Measurements from ENCODE around the gene MLEC. TPM values are rescaled to one million over a fixed set of nuclear protein-coding genes. Genes with fewer than 3 reads are reported as not detected.

MLEC gene
- polyA plus RNA-seq, 4 donors: 119 to 199 (median 153) TPM

GRCh38 chr12:120690978-120691377 is 4.0 kb downstream of the MLEC start:
- DNase-seq (ENCODE audit: low read depth in 4 of 4, low spot score in 3 of 4): no peak

DNA sequence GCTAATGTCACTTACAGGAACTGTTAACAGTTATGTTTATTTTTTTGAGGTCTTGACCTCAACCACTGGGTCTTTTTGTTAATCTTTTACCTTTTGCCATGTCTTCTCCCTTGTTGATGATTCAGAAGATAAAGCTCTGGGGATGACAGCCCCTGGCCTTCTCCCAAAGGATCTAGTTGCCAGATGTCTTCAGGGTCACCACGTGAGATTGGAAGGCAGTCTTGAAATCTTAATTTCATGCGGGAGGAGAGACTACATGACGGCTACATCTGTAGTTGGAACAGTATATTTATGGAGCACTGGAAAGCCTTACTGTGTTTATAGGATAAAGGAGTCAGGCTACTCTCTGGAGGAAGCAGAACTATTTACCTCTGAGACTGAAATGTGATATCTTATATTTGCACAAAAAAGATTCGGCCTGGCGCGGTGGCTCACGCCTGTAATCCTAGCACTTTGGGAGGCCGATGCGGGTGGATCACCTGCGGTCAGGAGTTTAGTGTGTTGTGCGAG is 5.6 kb downstream of the MLEC start:
- no peak for DNase-seq (ENCODE audit: low read depth in 4 of 4, low spot score in 3 of 4)

- DNase-seq (ENCODE audit: low read depth in 4 of 4, low spot score in 3 of 4): no peak
These were observed 6.9 kb downstream of the MLEC start for GRCh38 chr12:120693848-120694247.

DNA sequence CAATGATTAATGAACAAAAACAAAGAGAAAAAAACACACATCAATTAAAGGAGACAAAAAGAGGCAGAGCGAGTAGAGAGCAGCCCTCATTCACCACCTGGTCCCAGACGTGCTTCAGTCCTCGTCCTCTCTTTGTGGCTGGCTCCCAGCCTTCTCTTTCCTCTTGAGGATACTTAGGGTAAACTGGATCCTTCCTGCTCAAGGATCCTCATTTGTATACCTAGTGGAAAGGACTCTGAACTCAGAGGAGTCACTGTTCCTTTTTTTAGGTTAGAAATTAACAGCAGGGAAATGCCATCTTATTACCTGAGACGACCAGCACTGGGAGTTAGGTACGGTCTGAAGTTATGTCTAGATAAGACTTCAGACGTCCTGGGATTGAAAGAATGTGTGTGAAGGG is 9.7 kb downstream of the MLEC start:
- no peak for DNase-seq (ENCODE audit: low read depth in 4 of 4, low spot score in 3 of 4)

- DNase-seq (ENCODE audit: low read depth in 4 of 4, low spot score in 3 of 4): no peak
These were observed 10.4 kb downstream of the MLEC start for GRCh38 chr12:120697344-120697743.

DNA sequence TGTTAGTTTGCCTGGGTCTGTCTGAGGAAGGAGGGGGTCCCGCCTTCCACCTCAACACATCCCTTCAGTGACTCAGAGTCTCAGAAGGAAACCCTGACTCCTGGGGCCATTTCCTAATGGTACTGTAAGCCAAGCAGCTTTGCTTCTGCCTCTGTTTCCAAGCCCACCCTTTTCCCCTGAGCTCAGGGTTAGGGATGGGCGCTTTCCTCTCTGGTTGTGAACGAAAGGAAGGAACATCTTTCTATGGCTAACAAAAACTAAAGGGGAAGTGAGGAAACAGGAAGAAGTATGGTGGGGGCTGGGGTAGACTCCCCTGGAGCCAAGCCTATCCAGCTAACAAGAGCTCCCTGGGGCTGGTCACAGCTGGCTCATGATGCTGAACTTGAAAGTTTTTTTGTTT is 11.7 kb downstream of the MLEC start:
- DNase-seq (ENCODE audit: low read depth in 4 of 4, low spot score in 3 of 4): no peak

DNA sequence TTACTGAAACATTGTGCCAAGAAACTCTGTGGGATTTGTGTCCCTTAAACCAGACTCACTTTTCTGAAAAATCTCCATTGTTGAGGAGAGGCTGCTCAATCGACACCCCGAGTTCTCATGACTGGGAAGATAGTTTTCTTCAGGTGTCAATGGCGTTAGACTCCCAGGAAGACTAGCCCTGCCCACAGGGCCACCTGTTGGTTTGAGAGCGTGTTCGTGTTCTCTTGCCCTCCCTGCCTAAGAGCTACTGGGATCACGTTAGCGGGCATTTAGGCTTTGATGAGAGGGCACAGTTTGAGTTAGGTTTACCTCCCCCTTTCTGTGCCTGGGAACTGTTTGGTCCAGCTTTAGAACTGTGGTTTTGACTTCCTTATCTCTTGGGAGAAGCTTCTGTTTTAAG is 12.6 kb downstream of the MLEC start:
- DNase-seq (ENCODE audit: low read depth in 4 of 4, low spot score in 3 of 4): no peak

GRCh38 chr12:120700886-120701285 is 13.9 kb downstream of the MLEC start:
- DNase-seq (ENCODE audit: low read depth in 4 of 4, low spot score in 3 of 4): no peak

DNA sequence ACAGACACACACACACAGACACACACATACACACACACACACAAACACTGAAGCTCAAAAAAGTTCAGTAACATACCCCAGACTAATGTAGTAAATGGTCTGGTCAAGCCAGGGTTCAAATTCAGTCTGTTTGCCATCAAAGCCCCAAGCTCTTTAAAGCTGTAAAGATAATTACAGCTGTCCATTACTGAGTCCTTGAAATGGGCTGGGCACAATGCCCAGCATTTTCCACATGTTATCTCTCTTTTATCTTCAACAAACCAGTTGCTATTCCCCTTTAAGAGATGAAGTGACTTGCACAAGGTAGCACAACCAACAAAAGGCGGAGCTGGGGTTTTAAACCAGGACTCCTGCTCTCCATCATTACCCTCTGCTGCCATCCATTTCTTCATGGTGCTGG is 15.7 kb downstream of the MLEC start:
- no peak for DNase-seq (ENCODE audit: low read depth in 4 of 4, low spot score in 3 of 4)

- DNase-seq (ENCODE audit: low read depth in 4 of 4, low spot score in 3 of 4): no peak
These were observed 16.5 kb downstream of the MLEC start for GRCh38 chr12:120703311-120703942.

DNA sequence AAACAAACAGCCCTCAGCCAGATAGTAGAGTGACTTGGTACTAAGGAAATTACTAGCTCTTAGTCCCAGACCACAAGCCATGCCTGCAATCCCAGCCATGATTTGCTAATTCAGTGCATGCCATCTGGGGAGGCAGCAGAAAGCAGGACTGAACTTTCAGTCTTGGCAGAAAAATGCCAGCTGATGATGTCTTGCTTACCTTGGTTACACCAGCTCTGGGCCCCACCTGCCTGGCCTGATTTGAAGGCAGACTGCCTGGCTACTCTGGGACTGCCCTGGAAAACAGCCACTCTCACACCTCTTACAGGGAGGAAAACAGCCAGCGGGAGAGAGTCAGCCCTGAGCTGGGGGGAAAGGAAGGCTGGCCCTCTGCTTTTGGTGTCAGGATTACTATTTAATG is 18.7 kb downstream of the MLEC start:
- DNase-seq (ENCODE audit: low read depth in 4 of 4, low spot score in 3 of 4): no peak

DNA sequence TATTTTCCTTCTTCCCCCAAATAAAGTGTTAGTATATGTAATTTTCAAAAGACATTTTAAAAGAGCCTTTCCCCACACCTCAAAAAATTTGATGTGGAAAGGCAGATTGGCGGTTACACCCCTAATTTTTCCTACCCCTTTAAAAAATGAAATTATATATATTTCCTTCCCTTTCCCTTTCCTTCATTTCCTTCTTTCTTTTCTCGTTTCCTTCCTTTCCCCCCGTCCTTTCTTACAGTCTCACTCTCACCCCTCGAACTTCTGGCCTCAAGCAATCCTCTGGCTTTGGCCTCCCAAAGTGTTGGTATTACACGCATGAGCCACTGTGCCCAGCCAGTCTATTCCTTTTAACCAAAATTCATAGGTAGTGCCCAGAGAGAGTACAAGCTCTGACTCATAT is 19.1 kb downstream of the MLEC start:
- no peak for DNase-seq (ENCODE audit: low read depth in 4 of 4, low spot score in 3 of 4)

GRCh38 chr12:120708651-120709050 is 21.7 kb downstream of the MLEC start:
- DNase-seq (ENCODE audit: low read depth in 4 of 4, low spot score in 3 of 4): no peak

- DNase-seq (ENCODE audit: low read depth in 4 of 4, low spot score in 3 of 4): peak in 1 of 4 donors; percentile 43
These were observed 23.3 kb downstream of the MLEC start, which contains the start of gene UNC119B for GRCh38 chr12:120710031-120710804. Gene UNC119B (plus strand): TSS chr12:120710458. CDS start chr12:120710475, 17 bp downstream.

DNA sequence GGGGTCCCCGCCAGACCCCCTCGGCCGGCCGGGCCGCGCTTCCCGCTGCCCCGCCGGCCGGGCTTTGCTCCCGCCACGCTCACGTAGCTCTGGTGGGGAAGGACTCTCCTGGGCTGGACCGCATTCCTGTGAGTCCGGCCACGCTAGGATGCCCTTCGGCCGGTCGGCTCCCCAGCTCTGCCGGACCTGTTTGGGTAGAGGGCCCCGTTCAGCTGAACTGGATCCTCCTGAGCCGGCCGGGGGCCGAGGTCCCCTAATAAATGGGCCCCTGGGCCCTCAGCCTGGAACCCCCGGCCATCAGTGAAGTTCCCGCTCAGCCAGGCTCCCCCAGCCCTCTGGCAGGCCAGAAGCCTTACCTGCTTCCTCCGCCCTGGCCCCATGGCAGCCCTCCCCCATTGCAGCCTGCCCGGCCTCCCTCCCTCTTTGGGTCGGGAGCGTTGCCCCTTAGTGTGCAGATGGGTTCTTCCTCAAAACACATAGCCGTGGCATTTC is 23.9 kb downstream of the MLEC start:
- no peak for DNase-seq (ENCODE audit: low read depth in 4 of 4, low spot score in 3 of 4)

- no peak for DNase-seq (ENCODE audit: low read depth in 4 of 4, low spot score in 3 of 4)
These were observed 24.5 kb downstream of the MLEC start for GRCh38 chr12:120711411-120711810.

DNA sequence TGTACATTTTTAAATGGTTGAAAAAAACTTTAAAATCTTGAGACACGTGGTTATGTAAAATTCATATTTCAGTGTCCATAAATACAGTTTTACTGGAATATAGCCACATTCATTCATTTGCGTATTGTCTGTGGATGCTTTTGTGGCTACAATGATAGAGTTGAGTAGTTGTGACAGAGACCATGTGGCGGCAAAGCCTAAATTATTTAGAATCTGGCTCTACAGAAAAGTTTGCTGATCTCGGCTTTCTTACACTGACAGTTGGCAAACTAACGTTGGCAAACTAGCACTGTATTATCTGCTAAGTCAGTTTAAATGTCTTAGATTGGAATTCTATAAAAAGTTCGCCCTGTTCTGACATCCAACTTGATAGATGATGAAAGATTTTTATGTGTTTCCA is 25.7 kb downstream of the MLEC start:
- no peak for DNase-seq (ENCODE audit: low read depth in 4 of 4, low spot score in 3 of 4)

DNA sequence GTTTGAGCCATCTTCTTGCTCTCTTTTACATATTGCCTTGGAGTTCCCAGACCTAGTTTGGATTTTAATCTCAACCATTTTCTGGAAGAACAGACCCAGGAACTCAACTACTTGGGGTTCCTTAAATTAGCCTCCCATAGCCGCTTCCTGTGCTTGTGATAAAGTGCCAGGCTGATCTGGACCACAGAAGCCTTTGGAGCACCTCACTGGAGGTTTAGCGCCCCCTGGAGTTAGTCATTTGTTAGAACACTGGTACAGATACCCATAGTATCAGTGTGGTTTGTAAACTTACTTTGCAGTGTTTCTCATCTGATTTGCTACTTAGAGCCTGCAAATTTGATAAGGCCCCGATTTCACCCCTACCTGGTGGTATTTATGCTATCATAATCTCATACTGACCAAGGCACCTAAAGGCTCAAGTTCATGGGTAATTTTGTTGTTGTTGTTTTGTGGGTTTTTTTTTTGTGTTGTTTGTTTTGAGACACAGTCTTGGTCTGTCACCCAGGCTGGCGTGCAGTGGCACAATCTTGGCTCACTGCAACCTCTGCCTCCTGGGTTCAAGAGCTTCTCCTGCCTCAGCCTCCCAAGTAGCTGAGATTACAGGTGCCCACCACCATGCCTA is 27.0 kb downstream of the MLEC start:
- peak in 3 of 4 donors; percentile 50 to 70 (median 61) for DNase-seq (ENCODE audit: low read depth in 4 of 4, low spot score in 3 of 4)

GRCh38 chr12:120718055-120718454 is 31.1 kb downstream of the MLEC start:
- DNase-seq (ENCODE audit: low read depth in 4 of 4, low spot score in 3 of 4): no peak

DNA sequence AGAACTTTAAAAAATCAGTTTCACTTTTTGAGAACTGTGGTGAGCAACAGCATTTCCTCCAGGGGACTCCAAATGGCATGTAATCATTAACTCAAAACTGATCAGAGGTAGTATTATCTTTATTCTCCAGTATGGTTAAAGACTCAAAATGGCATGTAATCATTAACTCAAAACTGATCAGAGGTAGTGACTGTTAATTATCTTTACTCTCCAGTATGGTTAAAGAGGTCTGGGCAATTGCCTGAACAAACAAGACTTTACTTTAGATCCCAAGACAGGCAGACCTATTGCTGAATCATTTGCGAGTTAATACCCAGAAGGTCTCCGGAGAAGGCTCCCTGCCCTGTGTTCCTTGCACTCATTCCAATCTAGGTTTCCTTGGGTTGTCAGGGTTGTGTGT is 32.1 kb downstream of the MLEC start:
- DNase-seq (ENCODE audit: low read depth in 4 of 4, low spot score in 3 of 4): no peak

DNA sequence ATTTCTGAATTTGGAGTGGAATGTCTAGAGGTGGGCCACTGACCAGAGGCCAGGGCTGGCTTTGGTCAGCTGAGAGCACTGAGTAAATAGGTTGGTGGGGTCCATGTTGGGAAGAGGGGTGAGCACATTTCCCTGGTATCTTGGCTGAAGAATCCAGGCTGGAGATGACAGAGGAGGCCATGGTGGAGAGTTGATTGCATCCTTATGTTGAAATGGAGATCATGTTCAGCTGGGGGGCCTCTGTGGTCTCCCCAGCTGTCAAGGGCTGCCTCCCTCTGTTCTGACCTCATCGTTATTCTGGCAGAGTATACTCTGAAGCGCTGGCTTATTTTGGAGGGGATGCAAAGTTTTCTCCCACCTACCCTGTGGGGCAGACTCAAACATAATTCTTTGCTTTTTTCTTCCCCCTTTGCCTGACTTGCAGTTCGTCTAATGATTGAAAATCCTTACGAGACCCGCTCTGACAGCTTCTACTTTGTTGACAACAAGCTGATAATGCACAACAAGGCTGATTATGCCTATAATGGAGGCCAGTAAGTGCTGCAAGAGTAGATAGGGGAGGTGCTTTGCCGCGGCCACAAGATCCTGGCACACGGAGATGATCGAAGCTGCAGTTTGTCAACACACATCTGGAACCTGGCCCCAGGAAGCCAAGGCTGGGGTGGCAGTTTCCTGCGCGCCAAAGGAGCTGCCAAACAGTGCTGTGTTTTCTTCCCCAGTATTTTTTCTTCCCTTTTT is 32.7 kb downstream of the MLEC start:
- no peak for DNase-seq (ENCODE audit: low read depth in 4 of 4, low spot score in 3 of 4)
